ENCODE results near the gene ANKRD53. TPM values are rescaled to one million over a fixed set of nuclear protein-coding genes. Genes with fewer than 3 reads are reported as not detected.

ANKRD53 gene
- total and polyA plus RNA-seq, 2 donors (not counting 3 experiments of a cell fraction or from before 2014, with no cell fraction given), result 1.3 to 1.4 TPM

GRCh38 chr2:70983506-70984227, 5.2 kb downstream of the ANKRD53 start:
- DNase-seq (ENCODE audit: low read depth, low spot score) (no peak), FAIRE-seq (no peak)
- no peaks in the 10 kb centered on the region for H3K9me3 ChIP-seq (replicated peaks; ENCODE audit: control insufficient read depth, insufficient read depth, low read length)
- H3K9ac ChIP-seq (replicated peaks; ENCODE audit: extremely low read depth, insufficient read depth, low read length), result no peak overlapping the region
- no peak overlapping the region for H3K27ac ChIP-seq (ENCODE audit: insufficient read depth, low read depth, low read length)
- dilution Hi-C loops (cut with MboI; ENCODE audit: extremely low pct_ligation_motif_present, low sequenced_read_pairs), result no loop called here
- no peak overlapping the region for H2AFZ ChIP-seq (ENCODE audit: low read depth, low read length)
- no peaks in the 10 kb centered on the region for H3K4me1 ChIP-seq (ENCODE audit: control insufficient read depth, extremely low read depth, insufficient read depth, low read length)
- peaks cover 4 to 11% of the 10 kb centered on the region in 2 experiments for H3K36me3 ChIP-seq (ENCODE audit: control insufficient read depth in 2 of 2, extremely low read depth in 1 of 2, insufficient read depth in 2 of 2, low read length in 2 of 2)
- no peaks in the 10 kb centered on the region for H4K20me1 ChIP-seq (replicated peaks; ENCODE audit: control insufficient read depth, extremely low read depth, insufficient read depth, low read length)
- POLR2A ChIA-PET, result no interaction called here
- no peak overlapping the region for H3K4me2 ChIP-seq (ENCODE audit: insufficient read depth, low read length)
- intact Hi-C loops (cut with micrococcal nuclease), result loop anchor here (1.0 kb wide), 1 partner anchor 12 kb away; no protein-coding TSS in a partner anchor
- no TSS peak for BruUV-seq (replicated peaks)
- H3K4me3 ChIP-seq (replicated peaks in 1 of 3; ENCODE audit: insufficient read depth in 1 of 3, low read depth in 1 of 3, low read length in 3 of 3), result no peak overlapping the region
- no peak for TF ChIP-seq CTCF (IDR thresholded peaks at IDR 0.05; ENCODE audit: extremely low read depth in 1 of 2, insufficient read depth in 1 of 2, low read depth in 1 of 2, low read length in 2 of 2)
- TF ChIP-seq GATA2 (IDR thresholded peaks at IDR 0.05; ENCODE audit: insufficient read depth, insufficient read length, low read depth, low read length), result no peak
- TF ChIP-seq POLR2A (IDR thresholded peaks at IDR 0.05; ENCODE audit: low read depth, low read length), result no peak
- TF ChIP-seq MYC (IDR thresholded peaks at IDR 0.05; ENCODE audit: low read depth, low read length), result no peak
- no peak for TF ChIP-seq EZH2 (IDR thresholded peaks at IDR 0.05; ENCODE audit: borderline replicate concordance, low read depth, low read length, severe bottlenecking)
- TF ChIP-seq POLR2AphosphoS5 (IDR thresholded peaks at IDR 0.05; ENCODE audit: insufficient read depth, low read depth, low read length), result no peak
- TF ChIP-seq FOS (IDR thresholded peaks at IDR 0.05; ENCODE audit: borderline replicate concordance, insufficient read depth, low read length), result no peak
- TF ChIP-seq JUN (IDR thresholded peaks at IDR 0.05; ENCODE audit: borderline replicate concordance, insufficient read depth, insufficient read length, low read depth), result no peak
- no peak for TF ChIP-seq MAX (IDR thresholded peaks at IDR 0.05; ENCODE audit: insufficient read depth, insufficient read length)
- CTCF ChIA-PET, result interaction anchor here (1.3 to 4.2 kb wide), 8 partner anchors 10 to 113 kb away, joined by 3 to 52 read pairs (median 12); partner anchors contain the start of genes NAGK and TEX261
- H3K79me2 ChIP-seq (ENCODE audit: control insufficient read depth, insufficient read depth, low read length), result no peaks in the 10 kb centered on the region
- H3K27me3 ChIP-seq (ENCODE audit: control insufficient read depth in 2 of 2, insufficient read depth in 2 of 2, low read length in 2 of 2), result no peaks in the 10 kb centered on the region
- H3K9me1 ChIP-seq (replicated peaks; ENCODE audit: control insufficient read depth, extremely low read depth, insufficient read depth, low read length), result no peaks in the 10 kb centered on the region

All from endothelial cell of umbilical vein (primary cell).